KMS-11 (cell line): ENCODE results near the gene DLG1.
"Not testable (repeated sequence)": the region's sequence is repeated elsewhere in the genome, so short reads cannot be mapped to it uniquely, and the experiment has no call there.

ENCODE experiments used
- H2AFZ ChIP-seq: fragments of 200-600 bp; sonication (generic); 2 replicates; pipeline ENCODE4 v1.6.1; 2016; ENCODE audit warnings: antibody characterized with exemption, mixed run types, low read depth
- H3K27ac ChIP-seq: fragments of 200-600 bp; sonication (generic); 2 replicates; pipeline ENCODE4 v1.6.1; 2016; ENCODE audit warnings: mild to moderate bottlenecking, mixed run types
- H3K27me3 ChIP-seq: fragments of 200-600 bp; sonication (generic); 2 replicates; pipeline ENCODE4 v1.6.1; 2017; ENCODE audit warnings: mild to moderate bottlenecking, low read depth, mixed run types, moderate library complexity; ENCODE audit not compliant: insufficient read depth
- H3K36me3 ChIP-seq: fragments of 200-600 bp; sonication (generic); 2 replicates; pipeline ENCODE4 v1.6.1; 2017; ENCODE audit warnings: mild to moderate bottlenecking, mixed run types; ENCODE audit not compliant: insufficient read depth
- H3K4me1 ChIP-seq: fragments of 200-600 bp; sonication (generic); 2 replicates; pipeline ENCODE4 v1.6.1; 2016; ENCODE audit warnings: mild to moderate bottlenecking, low read depth, mixed run types; ENCODE audit not compliant: poor library complexity, severe bottlenecking
- H3K4me2 ChIP-seq: fragments of 200-600 bp; sonication (generic); 2 replicates; pipeline ENCODE4 v1.7.0; 2016; ENCODE audit warnings: mild to moderate bottlenecking, mixed run types
- H3K4me3 ChIP-seq: fragments of 200-600 bp; sonication (generic); IDR thresholded peaks from 2 replicates; pipeline ENCODE4 v1.6.1; 2017; ENCODE audit warnings: low read depth, low read length, mixed read lengths; ENCODE audit not compliant: insufficient read depth
- H3K79me2 ChIP-seq: fragments of 200-600 bp; sonication (generic); 2 replicates; pipeline ENCODE4 v1.6.1; 2016; ENCODE audit warnings: low read depth, mixed run types; ENCODE audit not compliant: insufficient read depth
- H3K9ac ChIP-seq: fragments of 200-600 bp; sonication (generic); 2 replicates; pipeline ENCODE4 v1.6.1; 2016; ENCODE audit warnings: mild to moderate bottlenecking, mixed run types
- H4K20me1 ChIP-seq: fragments of 200-600 bp; sonication (generic); 2 replicates; pipeline ENCODE4 v1.6.1; 2016; ENCODE audit warnings: mild to moderate bottlenecking, mixed run types; ENCODE audit not compliant: insufficient read depth
- TF ChIP-seq, protein P1 (sequence below): fragments of 200-600 bp; sonication (generic); conservative IDR thresholded peaks from 2 replicates; pipeline ENCODE4 v1.6.1; 2017; ENCODE audit warnings: low read depth, mild to moderate bottlenecking, antibody characterized with exemption, low read length, moderate library complexity, mixed read lengths

DLG1 gene

GRCh38 chr3:197281849-197282248, 16.6 kb downstream of the DLG1 start:
- no peak overlapping the region for H3K4me2 ChIP-seq
- H4K20me1 ChIP-seq: no peaks in the 10 kb centered on the region
- no peaks in the 10 kb centered on the region for H3K4me1 ChIP-seq
- H2AFZ ChIP-seq: no peak overlapping the region
- H3K27ac ChIP-seq: no peak overlapping the region
- H3K27me3 ChIP-seq: no peaks in the 10 kb centered on the region
- H3K36me3 ChIP-seq: no peaks in the 10 kb centered on the region
- peaks cover 12% of the 10 kb centered on the region; the same call in 1 of the 2 replicates for H3K79me2 ChIP-seq
- TF ChIP-seq, protein P1, sequence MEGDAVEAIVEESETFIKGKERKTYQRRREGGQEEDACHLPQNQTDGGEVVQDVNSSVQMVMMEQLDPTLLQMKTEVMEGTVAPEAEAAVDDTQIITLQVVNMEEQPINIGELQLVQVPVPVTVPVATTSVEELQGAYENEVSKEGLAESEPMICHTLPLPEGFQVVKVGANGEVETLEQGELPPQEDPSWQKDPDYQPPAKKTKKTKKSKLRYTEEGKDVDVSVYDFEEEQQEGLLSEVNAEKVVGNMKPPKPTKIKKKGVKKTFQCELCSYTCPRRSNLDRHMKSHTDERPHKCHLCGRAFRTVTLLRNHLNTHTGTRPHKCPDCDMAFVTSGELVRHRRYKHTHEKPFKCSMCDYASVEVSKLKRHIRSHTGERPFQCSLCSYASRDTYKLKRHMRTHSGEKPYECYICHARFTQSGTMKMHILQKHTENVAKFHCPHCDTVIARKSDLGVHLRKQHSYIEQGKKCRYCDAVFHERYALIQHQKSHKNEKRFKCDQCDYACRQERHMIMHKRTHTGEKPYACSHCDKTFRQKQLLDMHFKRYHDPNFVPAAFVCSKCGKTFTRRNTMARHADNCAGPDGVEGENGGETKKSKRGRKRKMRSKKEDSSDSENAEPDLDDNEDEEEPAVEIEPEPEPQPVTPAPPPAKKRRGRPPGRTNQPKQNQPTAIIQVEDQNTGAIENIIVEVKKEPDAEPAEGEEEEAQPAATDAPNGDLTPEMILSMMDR: no peak
- H3K4me3 ChIP-seq: no peak overlapping the region
- H3K9ac ChIP-seq: no peak overlapping the region

DNA sequence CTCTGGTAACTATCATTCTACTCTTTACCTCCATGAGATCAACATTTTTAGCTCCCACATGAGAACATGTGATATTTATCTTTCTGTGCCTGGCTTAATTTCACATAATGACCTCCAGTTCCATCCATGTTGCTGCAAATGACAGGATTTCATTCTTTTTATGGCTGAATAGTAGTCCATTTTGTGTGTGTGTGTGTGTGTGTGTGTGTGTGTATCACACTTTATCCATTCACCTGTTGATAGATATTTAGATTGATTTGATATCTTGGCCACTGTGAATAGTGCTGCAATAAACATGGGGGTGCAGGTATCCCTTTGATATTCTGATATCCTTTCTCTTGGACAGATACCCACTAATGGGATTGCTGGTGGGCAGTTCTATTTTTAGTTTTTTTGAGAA, 18.3 kb downstream of the DLG1 start:
- H3K27me3 ChIP-seq: no peaks in the 10 kb centered on the region
- no peaks in the 10 kb centered on the region for H3K4me1 ChIP-seq
- no peak overlapping the region for H3K9ac ChIP-seq
- no peaks in the 10 kb centered on the region for H4K20me1 ChIP-seq
- no peak overlapping the region for H2AFZ ChIP-seq
- H3K36me3 ChIP-seq: 0 out of 2 replicates have a peak, but pooled peaks cover 3% of the 10 kb centered on the region
- no peak overlapping the region for H3K27ac ChIP-seq
- TF ChIP-seq, protein P1: no peak
- peaks cover 13% of the 10 kb centered on the region; the same call in 1 of the 2 replicates for H3K79me2 ChIP-seq
- no peak overlapping the region for H3K4me2 ChIP-seq
- no peak overlapping the region for H3K4me3 ChIP-seq

DNA sequence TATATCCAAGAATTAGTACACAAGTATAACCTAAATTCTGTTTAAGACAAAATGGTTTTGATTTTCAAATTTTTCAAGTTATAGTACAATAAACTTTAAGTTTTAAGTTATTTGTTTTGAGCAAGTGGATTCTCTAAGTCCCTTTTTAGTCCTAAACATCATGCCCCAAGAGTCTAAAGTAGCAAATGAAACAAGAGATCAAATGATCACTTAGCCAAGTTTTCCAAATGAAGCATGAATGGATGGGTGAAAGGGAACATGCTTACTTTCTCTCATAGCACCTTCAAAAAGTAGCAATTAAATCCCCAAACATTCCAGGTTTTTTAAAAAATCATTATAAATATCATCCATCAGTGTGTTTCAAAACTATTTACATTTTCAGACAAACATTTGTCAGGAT, 19.5 kb downstream of the DLG1 start:
- Histone ChIP-seq H3K9ac (no peak overlapping the region), H3K79me2 (peaks cover 16% of the 10 kb centered on the region; the same call in 1 of the 2 replicates), H4K20me1 (no peaks in the 10 kb centered on the region), H3K36me3 (0 out of 2 replicates have a peak, but pooled peaks cover 3% of the 10 kb centered on the region), H3K27ac (no peak overlapping the region), H2AFZ (no peak overlapping the region), H3K4me1 (no peaks in the 10 kb centered on the region), H3K27me3 (no peaks in the 10 kb centered on the region), H3K4me2 (no peak overlapping the region), H3K4me3 (no peak overlapping the region)
- TF ChIP-seq, protein P1: no peak

- not testable (repeated sequence) for H3K27me3 ChIP-seq, H3K36me3 ChIP-seq, H2AFZ ChIP-seq, H3K4me2 ChIP-seq, H3K4me3 ChIP-seq, H3K4me1 ChIP-seq, H3K27ac ChIP-seq, H3K9ac ChIP-seq, H4K20me1 ChIP-seq
- H3K79me2 ChIP-seq: peaks cover 31% of the 10 kb centered on the region; the same call in 1 of the 2 replicates
These were observed 21.6 kb downstream of the DLG1 start for GRCh38 chr3:197276808-197277207.

- H3K4me2 ChIP-seq: no peak overlapping the region
- no peak overlapping the region for H3K9ac ChIP-seq
- no peaks in the 10 kb centered on the region for H3K4me1 ChIP-seq
- no peak overlapping the region for H2AFZ ChIP-seq
- H3K27me3 ChIP-seq: no peaks in the 10 kb centered on the region
- no peaks in the 10 kb centered on the region for H4K20me1 ChIP-seq
- peaks cover 42% of the 10 kb centered on the region for H3K79me2 ChIP-seq
- H3K4me3 ChIP-seq: no peak overlapping the region
- no peaks in the 10 kb centered on the region for H3K36me3 ChIP-seq
- no peak overlapping the region for H3K27ac ChIP-seq
- TF ChIP-seq, protein P1: no peak
These were observed 27.7 kb downstream of the DLG1 start for GRCh38 chr3:197270558-197271317.
